NCI-H226 (cell line): Measurements from ENCODE around the gene STOX2.

Experiments used
- DNase-seq: peaks from one replicate; pipeline ENCODE4 v3.0.0-alpha.2; 2015

The STOX2 gene

DNA sequence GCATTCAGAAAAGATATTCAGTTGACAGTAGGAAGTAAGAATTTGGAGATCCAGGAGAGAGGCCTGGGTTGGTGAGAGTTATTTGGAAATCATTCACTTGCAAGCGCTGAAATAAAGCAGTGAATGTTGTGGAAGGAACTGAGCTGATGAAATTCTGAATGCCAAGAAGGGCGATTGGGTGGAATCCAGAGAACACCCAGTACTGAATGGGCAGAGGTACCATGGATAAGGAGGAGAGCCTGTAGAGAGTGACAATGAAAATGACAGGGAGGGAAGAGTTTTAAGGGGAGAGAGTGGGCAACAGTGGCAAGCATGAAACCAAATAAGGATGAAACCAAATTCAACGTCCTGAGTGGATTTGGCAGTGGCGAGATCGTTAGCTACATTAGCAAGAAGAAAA is 6.7 kb upstream of the STOX2 start:
- no peak for DNase-seq

DNA sequence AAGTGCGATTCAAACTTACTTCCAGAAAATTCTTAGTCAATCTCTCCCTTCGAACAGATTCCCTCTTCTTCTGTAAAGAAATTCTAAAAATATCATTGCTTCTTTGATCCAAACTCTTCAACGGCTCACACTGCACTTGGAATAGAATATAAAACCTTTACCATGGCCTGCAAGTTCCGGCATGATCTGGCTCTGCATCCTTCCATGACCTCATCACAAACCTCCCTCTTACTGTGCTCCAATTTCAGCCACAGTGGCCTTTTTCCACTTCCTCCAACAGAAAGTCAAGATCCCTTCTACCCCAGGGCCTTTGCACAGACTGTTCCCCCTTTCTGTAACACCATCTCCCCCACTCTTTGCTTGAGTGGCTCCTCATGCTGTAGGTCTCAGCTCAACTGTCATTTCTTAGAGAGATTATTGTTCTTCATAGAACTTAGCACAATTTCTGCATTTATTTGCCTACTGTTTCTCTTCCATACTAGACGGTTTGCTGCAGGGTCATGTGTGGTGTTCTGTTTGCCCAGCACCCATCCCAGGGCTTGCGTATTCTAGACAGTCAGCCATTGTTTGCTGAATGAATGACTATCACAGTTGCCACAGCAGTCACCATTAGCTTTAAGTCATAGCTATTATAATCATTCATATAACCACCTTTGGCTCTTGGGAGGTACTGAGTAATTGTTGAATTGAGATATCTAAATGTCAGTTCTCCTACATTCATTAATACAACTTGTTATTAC is 1.9 kb upstream of the STOX2 start:
- DNase-seq: no peak

DNA sequence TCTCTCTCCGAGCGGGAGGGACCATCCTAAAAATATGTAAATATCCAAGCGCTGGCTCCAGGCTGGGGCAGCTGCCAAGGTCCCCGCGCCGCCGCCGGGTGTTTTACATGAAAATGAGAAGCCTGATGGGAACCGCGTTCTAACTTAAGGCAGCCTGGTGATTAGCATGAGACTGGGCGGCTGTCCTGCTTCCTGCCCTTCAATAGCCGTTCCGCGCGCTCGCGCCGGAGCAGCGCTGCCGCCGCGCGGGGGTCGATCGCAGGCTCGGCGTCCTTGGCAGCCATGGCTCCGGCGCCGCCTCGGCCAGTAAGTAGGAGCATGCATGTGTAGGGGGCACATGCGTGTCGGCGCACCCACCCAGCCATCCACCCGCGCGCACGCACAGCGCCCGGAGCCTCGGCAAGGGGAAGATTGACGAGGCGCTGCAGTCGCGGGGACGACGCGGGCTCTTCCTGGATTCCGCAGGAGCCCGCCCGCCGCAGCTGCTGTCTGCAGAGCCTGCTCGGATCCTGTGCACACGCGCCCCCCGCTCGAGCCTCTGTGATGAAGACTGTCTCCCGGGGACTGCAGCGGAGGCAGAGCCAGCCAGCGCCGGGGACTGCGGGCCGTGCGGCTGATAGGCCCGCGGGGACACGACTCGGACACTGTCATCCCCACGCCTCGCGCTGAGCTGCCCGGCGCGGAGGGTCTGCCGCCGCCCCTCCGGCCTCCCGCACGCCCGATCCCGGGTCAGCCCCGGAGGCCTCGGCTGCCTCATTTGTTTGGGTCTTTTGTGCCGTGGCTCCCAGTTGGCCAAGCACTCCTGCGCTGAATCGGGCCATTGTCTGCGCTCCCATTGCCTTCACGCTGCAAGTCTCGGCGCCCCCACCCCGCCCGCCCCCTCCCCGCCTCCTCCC is 734 bp downstream of the STOX2 start:
- DNase-seq: no peak

DNA sequence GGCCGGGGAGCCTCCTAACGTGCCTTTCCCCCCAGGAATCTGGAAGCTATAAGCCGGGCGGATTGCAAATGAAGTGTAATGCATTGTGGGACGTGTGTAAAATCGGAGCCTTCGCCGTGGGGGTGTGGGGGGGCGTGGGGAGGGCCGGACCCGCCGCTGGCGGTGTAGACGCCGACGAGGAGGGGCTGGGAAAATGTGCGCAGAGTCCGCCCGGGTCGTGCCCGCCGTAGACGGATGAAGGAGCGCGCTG is 1.3 kb downstream of the STOX2 start:
- DNase-seq: no peak

DNA sequence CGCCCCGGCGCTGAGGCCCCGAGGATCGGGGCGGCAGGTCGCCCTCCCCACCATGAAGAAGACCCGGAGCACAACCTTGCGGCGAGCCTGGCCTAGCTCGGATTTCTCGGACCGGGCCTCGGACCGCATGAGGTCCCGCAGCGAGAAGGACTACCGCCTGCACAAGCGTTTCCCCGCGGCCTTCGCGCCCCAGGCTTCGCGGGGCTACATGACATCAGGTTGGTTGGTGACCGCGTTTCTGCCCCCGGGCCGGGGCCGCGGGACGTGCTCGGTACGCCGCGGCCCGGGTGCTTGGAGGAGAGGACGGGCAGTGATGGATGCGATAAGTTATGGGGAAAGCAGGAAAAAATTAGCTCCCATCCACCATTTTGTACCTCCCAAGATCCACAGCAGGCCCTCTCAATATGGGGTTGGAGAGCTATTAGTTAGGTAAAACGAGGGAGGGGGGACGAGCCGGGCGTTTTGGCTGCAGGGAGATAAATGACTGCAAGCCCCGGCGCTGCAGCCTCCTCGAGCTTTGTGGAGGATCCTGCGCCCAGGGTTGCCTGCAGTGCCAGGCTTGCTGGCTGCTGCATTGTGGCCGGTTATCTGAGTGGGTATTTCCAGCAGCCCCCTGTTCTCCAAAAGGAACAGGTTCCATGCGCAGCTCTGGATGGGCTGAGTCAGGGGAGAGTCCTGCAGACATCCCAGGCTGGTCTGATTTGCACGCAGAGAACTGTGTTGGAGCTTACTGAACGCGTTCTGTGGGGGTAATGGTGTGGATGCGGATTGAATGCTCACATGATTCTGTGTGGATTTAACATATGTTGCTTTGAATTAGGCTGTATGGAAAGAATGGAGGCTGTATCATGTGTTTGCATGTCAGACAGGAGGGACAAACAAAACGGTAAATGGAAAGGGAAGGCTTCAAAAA is 1.9 kb downstream of the STOX2 start:
- DNase-seq: no peak

DNA sequence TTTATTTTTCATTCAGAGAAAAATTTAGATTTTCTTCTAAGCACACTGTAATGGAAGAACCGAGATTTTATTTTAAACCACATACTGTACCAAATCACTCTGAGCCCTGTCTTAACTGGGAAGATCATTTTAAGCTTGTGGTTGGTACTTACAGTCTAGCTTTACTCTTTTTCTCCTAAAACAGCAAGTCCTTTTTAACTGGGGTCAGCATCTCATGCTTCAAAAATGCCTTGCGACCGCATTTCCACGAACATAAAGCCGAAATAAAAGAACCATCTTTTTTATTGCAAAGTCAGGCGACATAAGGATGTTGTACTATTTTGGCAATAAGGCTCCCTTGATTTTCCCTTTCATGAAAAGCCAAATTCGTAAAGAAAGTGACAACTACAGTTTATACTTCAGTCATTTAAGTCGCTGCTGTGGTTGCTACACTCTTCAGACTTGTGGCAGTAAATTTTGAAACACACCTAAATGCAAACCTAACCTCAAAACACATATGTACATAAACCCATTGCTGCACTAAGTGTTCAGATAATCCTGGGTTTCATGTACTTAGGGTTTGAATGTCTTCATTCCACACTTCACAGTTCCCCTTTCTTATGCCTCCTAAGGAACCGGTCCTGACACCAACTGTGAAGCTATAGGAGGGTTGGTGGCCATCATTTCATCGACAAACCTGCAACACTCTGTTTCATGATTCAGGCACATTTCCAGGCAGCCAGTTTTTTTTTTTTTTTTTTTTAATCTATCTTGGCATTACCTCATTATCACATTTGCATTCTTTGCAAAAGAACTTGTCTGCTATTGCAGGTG is 3.0 kb downstream of the STOX2 start:
- no peak for DNase-seq

DNA sequence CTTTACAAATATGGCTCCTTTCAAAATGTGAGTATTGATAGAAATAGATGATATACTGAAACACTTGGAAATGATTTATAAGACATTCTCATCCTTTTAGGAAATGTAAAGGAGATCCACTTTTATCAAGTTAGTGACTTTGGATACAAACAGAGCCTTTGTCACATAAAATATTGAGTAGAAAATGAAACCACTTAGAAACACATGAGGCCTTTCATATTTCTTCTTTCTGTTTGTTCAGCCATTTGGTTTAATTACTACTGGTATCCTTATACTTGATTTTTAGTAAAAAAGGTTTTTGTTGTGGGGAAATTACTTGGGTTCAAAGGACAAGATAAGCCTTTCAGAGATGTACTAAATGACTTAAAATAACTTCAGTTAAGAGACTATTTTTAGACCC is 4.1 kb downstream of the STOX2 start:
- DNase-seq: no peak

DNA sequence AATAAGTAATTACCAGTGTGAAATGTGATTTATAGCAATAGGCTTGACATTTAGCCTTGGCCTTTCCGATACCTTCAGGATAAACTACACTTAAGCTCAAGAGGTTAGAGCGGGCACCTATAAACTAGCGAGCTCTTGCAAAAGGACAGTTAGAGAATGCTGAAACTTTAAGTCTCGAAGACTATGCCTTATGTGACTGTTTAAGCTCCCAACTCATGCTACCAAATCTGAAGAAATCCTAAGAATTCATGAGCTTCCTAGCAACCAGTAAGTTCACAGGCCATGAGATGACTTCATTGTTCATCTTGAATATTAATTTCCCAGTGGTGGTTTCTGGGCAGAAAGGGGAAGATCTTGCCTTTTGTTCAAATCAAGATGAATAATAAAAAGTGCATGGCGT is 4.7 kb downstream of the STOX2 start:
- DNase-seq: no peak

DNA sequence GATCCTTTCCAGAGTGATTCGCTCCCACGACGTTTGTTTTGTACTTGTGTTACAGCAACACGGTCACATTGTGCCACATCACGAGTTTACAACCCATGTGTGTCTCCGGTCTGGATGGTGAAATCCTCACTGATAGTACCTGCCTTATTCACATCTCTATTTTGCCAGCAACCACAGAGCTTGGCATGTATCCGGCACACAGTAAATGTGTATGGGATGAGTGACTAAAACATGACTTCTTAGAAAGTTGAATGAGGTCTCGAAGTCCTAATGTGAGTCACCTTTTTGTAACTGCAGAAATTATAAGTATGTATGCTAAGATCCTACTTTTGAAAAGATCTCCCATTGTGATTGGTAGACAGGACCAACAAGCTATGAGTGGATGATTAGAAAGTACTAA is 7.5 kb downstream of the STOX2 start:
- DNase-seq: no peak

DNA sequence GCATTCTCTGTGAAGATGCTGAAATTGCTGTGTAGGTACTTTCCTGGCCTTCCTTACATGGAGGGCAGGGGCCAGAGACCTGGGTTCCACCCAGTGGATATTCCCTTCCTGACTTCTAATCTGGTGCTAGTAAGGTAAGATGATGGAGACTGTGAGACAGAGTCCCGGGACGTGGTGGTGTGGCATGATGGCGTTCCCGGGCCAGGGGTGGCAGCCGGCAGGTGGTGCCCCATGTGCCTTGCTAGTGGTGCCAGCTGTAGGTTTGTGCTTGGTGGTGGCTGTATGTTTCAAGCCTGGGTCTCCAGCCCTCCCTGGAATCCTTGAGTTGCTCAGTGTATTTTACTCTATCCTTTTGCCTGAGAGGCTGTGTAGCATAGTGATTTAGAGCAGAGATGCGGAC is 10.9 kb downstream of the STOX2 start:
- no peak for DNase-seq

DNA sequence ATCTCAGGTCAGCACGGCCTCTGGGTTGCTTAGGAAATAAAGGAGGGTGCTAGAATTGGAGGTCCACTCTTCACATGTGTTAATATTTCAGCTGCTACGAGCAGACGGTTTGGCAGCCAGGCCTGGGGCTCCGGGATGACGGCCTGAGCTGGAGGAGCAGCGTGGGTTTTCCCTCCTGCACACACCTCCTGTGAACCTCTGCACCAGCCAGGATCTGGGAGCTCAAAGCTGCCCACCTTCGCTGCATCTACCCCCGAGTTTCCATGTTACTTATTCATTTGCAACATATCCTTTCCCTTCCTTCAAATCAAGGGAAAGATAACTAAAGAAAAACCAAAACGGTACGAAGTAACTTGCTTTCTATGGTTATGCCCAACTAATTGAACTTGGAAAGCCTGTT is 13.6 kb downstream of the STOX2 start:
- no peak for DNase-seq

DNA sequence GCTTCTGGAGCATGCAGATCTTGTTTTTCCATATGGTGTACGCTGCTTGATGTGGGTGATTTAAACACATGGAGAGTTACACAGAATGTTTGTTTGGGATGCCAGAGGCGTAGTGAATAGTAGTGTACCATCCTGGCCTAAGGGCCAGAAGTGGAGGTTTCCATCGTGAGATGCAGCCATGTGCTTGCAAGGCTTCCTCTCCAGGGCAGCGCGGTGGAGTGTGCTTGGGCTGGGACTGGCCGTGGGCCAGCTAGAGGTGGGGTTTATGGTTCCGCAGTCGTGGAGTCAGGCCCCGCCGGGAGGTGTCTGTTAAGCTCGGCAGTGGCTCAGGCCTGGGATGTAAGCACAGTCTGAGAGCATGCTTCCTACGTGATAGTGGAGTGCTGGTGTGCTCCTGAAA is 14.0 kb downstream of the STOX2 start:
- DNase-seq: no peak

DNA sequence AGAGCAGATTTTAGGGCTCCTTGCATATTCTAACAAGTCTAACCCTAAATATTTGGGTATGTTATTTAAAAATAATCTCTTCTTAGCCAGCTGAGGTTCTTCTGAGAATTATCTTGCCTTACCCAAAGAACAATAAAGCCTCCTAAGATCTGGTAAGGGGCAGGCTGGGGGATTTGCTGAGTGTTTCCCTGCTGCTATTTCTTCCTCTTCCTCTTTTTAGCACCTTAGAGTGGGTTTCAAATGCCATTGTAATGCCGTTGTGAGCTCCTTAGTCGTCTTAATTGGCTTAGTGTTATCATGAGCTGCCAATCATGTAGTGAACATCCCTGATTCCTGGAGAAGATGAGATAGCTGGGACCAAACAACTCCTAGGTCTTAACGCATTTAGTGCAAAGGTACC is 15.4 kb downstream of the STOX2 start:
- DNase-seq: no peak

DNA sequence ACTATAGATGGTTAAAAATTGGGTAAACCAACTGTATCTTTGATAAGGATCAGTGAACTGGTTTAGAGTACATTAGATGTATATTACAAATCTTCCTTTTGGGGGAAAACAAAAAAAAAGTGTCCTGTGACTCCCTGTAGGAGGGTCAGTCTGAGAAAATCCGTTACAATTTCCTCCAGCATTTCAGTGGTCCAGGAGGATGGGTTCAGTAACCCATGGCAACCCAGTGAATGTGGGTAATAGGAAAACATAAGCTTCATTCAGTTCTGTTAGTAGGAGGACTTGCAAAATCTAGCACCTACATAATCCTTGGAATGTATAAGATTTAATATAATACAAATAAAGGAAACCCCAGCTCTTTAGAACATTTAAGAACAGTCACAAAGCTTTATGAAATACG is 16.2 kb downstream of the STOX2 start:
- DNase-seq: no peak

DNA sequence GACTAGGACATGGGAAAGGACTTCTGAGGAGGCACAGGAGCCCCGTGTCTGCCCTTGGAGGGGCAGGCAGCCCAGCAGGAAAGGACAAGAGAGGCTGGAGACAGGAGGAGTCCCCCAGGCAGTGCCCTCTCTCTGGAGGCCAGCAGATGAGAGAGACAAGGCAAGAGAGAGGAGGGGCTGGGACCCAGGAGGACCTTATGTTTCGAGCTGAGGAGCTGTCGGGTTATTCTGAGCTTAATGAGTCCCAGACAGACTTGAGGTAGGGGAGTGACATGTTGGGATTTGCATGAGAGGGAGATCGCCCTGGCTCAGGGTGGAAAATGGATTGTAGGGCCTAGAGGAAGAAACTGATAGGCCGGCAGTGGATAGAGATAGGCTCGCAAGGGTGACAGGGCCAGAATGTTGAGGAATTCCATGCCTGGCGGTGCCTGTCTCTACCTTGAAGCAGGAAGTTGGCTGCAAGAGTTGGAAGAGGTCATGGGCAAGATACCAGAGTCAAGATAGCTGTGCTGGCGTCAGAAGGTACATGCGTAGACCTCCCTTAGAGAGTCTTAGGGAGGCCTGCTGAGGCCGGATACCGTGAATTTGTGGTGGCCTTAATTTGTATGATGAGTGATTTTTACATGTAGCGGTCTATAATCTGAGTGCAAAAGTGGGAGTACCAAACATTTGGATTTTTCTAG is 19.4 kb downstream of the STOX2 start:
- no peak for DNase-seq

DNA sequence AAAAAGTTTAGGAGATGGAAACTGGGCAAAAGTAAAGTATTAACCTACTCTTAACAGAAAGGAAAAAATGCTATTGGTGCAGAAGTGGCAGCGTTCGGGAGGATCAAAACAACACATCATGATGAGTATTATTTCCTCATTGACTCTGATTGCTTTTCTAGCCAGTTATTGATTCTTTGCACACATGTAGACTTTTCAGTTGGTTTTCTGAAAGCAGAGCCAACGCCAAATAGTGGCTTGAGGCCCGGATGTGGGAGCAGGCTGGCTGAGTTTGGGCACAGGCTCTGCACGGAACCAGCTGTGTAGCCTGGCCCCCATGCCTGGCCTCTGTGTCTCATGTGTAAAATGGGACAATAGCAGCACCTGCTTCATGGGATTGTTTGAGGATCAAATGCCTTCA is 21.8 kb downstream of the STOX2 start:
- DNase-seq: no peak

DNA sequence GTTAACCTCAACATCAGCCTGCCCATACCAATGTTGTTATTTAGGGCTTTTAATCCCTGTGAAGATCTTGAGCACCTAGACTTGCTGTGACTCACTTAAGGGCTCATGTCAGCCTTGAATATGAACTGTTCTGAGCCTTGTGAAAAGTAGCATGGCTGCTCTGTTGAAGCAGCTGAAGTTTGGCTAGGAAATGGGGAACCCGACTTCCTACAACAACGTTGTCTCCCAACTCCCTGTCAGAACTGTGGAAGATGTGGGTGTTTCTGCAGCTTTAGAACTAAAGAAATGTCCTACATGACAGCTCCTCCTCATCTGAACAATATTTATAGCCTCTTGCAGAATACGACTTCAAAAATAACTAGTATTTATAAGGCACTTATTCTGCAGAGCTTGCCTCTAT is 27.5 kb downstream of the STOX2 start:
- DNase-seq: no peak

DNA sequence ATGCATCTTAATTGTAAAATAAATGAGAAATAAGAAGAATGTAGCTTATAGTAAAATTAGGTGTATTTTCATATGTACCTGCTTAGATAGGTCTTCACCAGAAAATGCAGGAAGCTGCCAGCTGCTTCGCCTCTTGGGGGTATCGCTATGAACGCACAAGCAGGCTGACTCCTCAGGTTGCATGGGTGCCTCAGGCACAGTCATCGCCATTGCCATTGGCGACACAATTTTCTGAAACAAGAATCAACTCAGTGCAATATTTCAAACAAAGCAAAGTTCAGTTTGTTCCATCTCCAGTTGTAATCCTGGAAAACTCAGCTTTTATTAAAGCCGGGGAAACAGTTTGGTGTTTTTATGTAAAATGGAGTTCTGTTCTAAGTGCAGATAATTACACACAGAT is 29.7 kb downstream of the STOX2 start:
- DNase-seq: no peak

DNA sequence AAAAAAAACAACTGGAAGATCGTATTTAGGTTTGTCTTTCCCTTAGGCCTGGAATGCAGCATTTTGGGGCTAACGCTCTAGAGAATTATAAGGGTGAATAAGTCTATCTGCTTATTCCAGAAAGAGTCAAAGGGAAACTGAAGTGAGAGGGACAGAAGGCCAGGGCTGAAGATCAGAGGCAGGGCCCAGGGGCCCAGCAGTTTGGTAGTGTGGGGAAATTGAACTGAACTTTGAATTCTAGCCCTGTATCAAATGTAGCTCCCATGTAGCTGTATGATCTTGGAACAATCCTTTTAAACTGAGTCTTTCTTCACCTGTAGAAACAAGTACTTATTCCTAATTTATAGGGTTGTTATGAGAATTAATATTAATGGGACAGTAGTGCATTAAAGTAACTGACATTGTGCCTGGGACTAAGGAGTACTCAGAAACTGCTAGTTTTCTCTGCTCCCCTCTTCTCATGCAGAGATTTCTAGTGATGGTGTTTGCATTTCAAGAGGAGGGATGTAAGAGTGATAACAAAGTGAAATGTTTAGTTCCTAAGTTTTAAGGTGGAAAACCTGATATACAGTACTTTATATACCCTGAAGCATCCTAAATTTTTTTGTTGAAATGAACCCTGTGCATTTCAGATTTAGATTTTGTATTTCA is 30.4 kb downstream of the STOX2 start:
- DNase-seq: no peak

DNA sequence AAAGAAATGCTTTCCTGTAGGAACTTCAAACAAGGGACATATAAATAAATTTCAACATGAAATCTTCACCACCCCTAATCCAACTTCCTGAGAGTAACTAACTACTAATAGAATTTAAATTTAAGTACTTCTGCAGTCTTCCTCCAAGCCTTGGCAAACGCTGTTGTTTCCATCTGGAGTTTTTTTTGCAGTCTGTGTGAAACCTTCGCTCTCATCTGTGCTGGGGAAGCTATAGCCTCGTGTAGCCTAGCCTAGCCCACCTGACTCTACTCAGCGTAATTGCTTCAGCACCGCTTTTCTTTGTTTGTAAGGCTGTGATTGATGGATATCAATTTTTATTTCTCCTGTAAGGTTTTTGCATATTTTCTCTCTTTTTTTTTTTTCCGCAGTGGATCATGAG is 30.9 kb downstream of the STOX2 start:
- DNase-seq: no peak

DNA sequence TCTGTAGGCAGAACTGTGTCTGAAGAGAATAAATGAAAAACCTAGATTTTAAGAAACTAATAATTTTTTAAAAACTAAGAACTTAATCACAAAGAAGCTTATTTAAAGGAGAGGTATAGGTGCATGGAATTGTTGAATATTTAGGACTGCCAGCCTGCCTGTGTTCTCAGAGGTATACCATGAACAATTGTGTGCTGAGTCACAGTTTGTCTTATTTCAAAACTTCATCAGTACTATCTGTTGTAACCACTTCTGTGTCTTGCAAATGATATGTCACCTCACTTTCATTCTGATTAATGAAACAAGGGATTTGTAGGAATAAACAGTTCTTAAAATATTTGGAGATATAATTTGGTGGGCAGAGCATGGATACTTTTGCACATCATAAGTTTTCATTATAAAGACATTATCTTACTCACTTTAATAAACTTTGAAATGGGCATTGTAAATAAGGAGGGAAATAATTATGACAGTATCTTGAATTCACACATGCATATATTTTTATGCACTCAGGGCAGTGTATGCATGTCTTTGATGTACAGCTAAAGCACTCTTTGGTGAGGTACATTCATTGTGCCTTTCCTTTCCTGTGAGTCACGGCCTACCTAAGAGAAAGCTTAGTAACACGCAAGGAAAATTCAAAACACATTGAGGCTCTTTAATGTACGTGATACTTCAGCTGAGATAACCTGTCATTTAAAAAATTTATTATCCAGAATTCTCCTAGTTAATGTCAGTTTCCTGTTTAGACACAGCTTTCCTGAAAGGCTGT is 31.7 kb downstream of the STOX2 start:
- DNase-seq: no peak
